IPS DF 19.7 (cell line): ENCODE results near the gene SPIB.

ENCODE experiments used
- DNase-seq: peaks from one replicate; pipeline ENCODE4 v3.0.0-alpha.2; 2013; ENCODE audit warnings: low read depth, low spot score

Gene SPIB

DNA sequence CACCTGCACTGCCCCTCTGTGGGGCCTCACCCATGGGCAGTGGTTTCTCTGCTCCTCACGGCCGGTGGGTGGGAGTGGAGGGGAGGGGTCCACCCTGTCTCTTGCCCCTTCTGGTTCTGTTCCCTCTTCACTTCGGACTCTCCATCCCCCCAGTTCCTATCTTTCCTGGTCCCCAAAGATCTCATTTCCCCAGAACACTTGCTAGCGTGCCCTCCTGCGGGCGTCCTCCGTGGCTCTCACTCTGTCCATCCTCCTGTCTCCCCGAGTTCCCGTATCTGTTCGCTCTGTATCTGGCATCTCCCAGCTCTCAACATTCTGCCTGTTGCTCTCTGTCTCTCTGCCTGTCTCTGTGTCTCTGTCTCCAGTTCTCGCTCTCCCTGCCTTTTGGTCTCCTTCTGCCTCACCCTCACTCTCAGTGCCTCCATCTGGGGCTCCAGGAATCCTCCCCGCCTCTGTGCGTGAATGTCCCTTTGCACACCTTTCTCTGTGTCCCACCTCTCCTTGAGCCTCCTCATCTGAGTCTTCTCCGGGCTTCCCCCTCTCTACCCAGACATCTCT is 363 bp downstream of the SPIB start:
- DNase-seq: no peak

DNA sequence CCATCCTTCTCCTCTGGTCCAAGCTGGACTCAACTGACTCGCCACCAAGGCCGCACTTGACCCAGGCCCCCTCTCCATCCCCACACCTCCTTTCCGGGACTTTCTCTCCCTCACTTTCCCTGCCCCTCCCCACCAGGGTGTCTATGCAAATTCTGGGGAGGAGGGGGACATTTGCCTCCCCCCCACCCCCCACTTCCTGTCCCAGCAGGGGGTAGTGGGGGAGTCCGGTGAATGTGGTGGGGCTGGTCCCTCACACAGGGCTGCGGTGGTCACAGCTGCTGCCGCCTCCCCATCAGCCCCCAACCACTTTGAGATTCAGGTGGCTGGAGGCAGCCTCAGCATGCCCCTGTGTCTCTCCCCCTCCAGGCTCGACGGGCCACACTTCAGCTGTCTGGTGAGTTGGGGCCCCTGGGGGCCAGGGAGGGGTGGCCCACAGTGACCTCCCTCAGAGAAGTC is 870 bp downstream of the SPIB start:
- no peak for DNase-seq

DNA sequence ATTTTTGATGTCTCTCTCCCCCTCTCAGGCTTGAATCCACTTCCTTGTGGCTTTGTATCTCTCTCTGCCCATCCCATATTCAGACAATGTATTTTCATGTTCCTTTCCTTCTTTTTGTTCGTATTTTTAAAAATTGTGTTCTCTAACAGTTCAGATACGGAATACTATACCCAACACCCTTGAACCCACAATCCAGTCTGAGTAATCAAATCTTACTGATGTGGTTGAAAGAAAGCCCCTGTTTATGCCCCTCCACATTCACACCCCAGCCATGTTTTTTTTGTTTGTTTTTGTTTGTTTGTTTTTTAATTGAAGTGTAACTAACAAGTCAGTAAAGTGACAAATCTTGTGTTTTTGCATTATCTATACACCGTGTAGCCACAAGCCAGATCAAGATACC is 1.4 kb downstream of the SPIB start:
- no peak for DNase-seq

DNA sequence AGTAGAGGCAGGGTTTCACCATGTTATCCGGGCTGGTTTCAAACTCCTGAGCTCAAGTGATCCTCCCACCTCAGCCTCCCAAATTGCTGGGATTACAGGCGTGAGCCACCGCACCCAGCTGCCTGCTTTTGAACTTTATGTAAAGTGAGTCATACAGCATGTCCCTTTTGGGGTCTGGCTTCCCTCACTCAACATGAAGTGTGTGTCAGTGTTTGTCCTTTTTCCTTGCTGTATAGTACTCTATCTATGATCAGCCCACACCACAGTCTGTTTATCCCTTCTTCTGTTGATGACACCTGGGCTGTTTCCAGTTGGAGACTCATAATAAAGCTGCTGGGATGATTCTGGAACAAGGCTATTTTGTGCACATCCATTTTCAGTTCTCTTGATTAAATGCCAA is 2.1 kb downstream of the SPIB start:
- DNase-seq: no peak

DNA sequence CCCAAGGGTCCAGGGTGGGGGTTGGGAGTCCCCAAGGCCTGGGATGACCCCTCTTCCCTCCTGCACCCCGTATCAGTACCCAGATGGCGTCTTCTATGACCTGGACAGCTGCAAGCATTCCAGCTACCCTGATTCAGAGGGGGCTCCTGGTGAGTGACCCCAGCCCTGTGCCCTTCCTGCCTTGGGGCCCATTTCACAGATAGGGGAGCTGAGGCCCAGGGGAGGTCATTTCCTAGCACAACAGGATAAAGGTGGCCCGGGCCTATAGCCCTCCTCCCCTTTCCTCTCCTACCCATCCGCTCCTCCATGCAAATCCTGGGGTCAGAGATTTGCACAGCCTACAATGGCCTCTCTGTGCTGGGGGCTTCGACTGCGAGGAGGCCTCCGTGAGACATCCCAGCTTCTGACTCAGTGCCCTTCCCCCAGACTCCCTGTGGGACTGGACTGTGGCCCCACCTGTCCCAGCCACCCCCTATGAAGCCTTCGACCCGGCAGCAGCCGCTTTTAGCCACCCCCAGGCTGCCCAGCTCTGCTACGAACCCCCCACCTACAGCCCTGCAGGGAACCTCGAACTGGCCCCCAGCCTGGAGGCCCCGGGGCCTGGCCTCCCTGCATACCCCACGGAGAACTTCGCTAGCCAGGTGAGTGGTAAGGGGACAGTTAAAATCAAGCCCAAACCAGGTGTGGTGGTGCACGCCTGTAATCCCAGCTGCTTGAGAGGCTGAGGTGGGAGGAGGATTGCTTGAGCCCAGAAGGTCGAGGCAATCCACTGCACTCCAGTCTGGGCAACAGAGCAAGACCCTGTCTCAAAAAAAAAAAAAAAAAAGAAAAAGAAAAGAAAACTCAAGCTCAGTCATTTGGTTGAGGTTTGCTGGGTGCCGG is 3.9 kb downstream of the SPIB start:
- no peak for DNase-seq

DNA sequence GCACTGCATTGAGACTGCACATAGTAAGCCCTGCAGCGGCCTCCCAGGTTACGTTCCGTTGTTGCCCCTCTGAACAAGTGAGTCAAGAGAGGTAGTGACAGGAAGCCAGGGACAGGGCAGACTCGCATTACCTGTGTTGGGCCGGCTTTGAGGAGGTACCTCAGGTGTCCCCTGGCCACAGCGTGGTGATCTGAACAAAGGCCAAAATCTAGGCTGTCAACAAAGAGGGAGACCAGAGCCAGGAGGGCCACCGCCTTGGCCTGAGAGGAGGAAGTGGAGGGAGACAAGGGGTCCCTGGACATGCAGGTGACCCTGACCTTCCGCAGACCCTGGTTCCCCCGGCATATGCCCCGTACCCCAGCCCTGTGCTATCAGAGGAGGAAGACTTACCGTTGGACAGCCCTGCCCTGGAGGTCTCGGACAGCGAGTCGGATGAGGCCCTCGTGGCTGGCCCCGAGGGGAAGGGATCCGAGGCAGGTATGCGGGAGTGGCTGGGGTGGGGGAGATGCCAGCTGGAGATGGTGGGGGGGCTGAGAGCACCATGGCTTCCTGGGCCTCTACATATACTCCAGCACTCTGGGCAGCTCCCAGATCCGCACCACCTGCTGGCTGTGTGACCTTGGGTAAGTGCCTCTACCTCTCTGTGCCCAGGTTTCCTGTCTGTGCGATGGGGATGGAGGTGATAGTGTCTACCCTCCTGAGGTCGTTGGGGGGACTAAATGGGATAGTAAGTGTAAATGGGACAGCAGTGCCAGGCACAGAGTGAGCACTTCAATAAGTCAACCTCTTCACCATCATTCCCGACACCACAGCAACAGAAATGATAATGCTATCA is 4.8 kb downstream of the SPIB start:
- no peak for DNase-seq

DNA sequence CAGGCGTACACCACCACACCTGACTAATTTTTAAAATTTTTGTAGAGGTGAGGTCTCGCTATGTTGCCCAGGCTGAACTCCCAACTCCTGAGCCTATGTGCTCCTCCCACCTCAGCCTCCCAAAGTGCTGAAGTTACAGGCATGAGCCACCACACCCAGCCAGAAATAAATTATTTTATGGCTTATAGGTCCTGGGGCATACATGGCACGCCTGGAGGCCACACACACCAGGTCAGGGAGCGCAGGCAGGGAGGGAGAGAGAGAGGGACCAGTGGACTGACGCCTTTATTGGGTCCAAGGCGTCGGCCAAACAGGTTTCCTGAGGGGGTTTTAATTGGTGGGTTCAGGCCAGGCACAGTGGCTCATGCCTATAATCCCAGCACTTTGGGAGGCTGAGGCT is 6.8 kb downstream of the SPIB start:
- DNase-seq: no peak

DNA sequence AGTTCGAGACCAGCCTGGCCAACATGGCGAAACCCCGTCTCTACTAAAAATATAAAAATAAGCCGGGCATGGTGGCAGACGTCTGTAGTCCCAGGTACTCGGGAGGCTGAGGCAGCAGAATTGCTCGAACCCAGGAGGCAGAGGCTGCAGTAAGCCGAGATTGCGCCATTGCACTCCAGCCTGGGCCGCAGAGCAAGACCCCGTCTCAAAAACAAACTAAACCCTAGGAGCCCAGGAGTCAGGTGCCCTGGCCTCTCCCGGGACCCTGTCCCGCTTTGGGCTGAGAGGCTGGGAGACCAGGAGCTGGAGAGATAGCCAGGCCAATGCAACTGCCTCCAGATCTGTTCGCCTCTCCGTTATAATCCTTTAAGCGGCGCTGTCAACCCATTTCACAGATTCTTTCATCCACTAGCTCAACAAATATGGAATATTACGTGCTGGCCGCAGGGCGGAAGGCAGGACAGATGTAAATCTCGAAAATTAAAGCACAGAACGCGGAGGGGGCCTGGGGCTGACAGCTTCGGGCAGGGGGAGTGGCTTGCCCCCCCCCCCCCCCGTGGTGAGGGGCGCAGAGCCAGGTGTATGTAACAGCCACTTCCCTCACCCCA is 8.7 kb downstream of the SPIB start:
- no peak for DNase-seq

DNA sequence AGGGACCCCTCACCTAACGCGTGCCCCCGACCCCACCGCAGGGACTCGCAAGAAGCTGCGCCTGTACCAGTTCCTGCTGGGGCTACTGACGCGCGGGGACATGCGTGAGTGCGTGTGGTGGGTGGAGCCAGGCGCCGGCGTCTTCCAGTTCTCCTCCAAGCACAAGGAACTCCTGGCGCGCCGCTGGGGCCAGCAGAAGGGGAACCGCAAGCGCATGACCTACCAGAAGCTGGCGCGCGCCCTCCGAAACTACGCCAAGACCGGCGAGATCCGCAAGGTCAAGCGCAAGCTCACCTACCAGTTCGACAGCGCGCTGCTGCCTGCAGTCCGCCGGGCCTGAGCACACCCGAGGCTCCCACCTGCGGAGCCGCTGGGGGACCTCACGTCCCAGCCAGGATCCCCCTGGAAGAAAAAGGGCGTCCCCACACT is 9.3 kb downstream of the SPIB start:
- no peak for DNase-seq

DNA sequence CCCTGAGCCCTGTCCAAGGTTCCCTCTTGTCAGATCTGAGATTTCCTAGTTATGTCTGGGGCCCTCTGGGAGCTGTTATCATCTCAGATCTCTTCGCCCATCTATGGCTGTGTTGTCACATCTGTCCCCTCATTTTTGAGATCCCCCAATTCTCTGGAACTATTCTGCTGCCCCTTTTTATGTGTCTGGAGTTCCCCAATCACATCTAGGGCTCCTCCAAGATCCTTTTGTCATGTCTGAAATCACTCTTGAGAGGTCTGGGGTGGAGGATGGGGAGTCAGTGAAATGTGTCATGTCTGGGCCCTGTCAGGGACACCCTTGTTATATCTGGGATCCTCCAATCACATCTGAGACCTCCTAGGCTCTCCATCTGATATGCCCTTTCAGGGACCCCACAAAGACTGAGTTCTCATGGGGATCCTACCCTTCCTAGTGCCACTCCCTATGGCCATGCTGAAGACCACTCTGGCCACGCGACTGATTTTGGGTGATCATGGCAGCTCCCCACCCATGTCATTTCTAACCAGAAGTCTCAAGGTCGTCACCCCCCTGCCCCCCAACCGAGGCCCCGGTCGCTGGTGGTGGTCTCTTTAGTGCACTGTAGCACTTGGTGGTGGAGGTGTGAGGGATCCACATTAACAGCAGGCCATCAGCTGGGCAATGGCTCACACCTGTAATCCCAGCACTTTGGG is 10.2 kb downstream of the SPIB start:
- DNase-seq: no peak

DNA sequence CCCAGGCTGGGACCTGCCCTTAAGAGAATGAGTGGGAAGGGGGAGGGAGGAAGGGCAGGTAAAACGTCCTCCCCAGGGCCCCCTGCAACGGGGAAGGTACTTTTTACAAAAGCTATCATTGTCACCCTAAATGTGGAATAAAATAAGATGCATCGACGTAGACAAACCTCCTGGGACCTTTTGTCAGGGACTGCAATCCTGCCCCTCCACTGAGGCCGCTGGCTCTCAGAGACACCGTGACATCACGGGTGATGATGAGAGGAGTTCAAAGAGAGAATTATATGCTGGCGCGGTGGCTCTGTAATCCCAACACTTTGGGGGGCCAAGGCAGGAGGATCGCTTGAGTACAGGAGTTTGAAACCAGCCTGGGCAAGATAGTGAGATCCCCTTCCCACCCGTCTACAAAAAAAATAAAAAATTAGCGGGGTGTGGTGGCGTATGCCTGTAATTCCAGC is 12.2 kb downstream of the SPIB start:
- no peak for DNase-seq

DNA sequence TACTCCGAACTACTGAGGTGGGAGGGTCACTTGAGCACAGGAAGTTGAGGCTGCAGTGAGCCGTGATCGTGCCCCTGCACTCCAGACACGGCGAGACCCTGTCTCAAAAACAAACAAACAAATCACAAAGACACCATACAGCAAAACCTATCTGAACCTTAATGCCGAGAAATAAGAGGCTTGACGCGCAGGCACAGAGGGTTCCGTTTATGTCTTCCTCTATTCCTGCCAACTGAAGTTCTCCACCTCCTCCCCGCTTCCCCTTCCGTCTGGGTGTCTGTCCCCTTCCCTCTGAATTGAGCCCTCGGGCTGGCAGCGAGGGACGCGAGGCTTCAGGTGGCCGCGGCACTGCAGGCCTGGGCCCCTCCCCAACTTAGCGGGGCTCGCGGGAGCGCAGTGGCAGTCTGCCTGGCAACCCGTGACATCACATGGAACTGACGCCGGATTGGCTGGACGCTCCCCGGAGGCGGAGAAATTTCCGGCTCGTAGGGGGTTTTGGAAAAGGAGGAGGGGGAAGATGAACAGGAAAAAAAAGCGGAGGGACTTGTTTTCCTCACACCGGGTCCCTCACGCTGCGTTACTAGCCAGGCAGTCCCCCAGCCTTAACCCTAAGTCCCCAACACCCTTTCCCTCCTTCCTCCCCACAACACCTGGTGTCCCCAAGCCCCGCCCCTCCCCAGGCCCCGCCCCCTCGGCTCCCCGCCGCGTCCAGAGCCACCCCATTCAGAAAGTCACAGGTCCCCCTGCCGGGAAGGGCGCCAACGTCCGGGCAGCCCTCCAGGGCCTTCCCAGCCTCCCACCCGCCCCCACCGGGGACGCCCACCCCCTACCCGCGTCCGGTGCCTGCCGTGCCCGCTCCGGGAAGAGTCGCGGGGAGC is 12.8 kb downstream of the SPIB start:
- peak; percentile 50 for DNase-seq

DNA sequence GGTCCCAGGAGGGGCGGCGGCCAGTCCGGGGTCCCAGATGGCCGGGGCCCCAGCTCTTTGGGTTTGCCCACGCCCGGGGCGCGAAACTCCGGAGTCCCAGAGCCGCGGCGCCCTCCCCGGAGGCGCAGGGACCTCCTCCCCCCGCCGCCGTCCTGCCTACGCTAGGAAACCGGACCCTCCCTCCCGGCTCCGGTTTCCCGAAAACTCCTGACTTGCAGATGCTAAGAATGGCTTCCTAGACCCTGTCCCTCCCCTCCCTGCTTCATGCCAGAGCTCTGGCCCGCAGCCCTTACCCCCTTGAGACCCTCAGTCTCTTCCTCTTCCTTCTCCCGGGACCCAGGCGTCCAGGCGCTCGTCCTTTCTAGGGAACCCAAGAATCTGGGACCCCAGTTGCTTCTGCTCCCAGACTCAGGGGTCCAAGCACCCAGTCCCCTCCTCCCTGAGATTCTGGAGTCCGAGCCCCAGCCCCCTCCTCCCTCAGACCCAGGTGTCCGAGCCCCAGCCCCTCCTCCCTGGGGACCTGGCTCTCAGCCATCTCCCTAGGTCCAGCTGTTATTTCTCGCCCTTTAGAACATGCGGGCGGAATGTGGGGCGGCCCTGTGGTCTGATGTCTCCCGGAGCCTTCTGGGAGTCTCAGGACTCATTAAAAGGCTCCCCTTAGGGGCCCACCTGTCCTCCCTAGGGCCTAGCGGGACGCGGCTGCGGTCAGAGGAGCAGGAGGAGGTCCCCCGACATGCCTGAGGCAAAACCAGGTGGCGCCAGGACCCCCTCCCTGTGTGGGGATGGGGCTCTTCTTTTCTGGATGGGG is 13.7 kb downstream of the SPIB start, which contains the start of gene MYBPC2:
MYBPC2 (plus strand) TSS at position 672 of the 808 bp plus-strand sequence; CDS start at position 734, 62 bp downstream.
- DNase-seq: no peak

DNA sequence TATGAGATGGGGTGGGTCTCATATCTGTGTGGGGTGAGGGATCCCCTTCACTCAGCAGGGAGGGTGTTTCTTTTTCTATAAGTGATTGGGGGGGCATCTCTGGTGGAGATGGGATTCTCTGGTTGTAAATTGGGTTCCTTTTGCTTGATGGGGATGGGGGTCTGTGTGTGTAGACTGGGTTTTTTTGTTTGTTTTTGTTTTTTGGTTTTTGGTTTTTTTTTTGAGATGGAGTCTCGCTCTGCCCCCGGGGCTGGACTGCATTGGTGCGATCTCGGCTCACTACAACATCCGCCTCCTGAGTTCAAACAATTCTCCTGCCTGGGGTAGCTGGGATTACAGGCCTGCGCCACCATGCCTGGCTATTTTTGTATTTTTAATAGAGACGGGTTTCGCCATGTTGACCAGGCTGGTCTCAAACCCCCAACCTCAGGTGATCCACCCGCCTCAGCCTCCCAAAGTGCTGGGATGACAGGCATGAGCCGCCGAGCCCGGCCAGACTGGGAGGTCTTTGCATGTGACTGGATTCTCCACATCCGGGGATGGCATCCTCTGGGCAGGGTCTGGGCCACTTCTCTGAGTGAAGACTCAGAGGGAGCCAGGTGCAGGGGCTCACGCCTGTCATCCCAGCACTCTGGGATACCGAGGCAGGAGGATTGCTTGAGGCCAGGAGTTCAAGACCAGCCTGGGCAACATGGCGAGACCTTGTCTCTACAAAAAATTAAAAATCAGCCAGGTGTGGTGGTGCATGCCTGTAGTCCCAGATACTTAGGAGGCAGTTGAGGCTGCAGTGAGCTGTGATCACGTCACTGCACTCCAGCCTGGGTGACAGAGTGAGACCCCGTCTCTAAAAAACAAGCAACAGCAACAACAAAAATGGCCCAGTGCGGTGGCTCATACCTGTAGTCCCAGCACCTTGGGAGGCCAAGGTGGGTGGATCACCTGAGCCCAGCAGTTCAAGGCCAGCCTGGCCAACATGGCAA is 14.8 kb downstream of the SPIB start:
- no peak for DNase-seq

DNA sequence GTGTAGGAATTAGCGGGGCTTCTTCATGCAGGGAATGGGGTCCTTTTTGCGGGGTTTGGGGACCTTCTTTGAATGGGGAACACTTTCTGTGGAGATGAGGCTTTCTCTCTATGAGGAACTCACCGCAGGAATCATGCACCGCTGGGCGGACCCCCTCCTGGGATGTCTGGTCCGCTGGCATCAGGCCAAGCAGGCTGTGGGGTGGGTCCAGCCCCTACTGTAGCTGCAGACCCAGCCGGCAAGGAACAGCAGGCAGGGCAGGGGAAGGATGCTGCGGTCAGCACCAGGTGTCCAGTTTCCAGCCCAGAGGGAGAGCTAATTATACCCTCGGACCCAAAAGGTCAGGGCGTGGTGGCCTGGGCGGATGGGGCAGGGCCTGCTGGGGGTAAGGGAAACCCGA is 15.8 kb downstream of the SPIB start:
- DNase-seq: no peak

DNA sequence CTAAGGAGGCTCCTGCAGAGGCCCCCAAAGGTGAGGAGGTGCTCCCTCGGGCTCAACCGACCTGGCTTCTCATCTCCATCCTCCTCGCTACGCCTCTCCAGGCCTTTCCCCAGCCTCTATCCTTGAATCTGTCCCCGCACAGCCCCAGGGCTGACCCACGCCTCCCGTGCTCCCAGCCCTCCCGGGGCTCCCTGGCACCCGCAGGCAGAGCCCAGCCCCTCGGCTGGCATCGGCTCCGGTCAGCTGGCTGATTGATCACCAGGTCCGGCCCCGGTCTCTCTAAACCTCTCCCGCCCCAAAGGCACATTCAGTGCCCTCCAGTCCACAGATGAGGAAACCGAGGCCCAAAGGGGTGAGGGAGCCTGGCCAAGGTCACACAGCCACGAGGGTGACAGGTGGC is 16.5 kb downstream of the SPIB start:
- DNase-seq: no peak

DNA sequence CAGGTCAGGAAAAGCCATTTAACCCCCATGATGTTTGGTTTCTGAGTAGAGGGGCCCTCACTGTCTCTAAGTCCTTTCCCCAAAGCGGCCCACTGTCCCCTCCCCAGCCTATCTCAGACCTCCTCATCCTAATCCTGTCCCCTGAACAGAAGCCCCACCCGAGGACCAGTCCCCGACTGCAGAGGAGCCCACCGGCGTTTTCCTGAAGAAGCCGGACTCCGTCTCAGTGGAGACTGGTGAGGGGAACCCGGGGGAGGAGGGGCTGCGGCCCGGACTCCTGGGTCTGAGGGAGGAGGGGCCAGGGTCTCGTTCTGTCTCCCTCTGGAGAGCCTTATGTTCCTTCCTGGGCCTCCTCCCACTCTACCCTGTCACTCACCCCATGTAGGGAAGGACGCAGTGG is 16.9 kb downstream of the SPIB start:
- no peak for DNase-seq

DNA sequence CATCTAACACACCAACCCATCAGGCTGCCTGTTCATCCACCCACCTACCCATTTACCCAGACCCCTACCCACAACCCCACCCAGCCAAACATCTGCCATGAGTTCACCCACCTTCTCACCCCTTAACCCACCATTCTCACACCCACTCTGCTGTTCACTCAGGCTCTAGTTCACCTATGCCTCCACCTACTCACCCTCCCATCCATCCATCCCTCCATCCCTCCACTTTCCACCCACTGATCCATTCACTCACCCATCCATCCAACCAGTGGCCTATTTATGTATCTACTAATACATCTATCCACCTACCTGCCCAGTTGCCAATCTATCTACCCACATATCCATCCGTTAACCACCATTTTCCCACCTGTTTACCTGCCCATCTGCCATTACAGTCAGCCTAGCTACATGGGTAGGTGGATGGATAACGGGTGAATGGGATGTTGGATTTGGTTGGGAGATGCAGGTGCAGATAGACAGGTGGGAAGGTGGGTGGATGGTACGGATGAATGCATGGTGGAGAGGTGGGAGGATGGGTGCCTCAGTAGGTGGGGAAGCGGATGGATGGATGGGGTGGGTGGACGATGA is 19.2 kb downstream of the SPIB start:
- DNase-seq: no peak
